Liver (tissue), 3 donors: ENCODE measurements around the gene RAB35.

Experiments
- EGR1 ChIP-seq, 2 donors: IDR thresholded peaks; 2 replicates each; pipeline ENCODE4 v1.6.1; 2016 to 2018; ENCODE audit warnings: antibody characterized with exemption in 2 of 2, low read depth in 2 of 2
- GABPA ChIP-seq, 2 donors: IDR thresholded peaks in 1 of 2; conservative IDR thresholded peaks in 1 of 2; 2 replicates each; pipeline ENCODE4 v1.6.1; 2016; ENCODE audit warnings: antibody characterized with exemption in 2 of 2, mild to moderate bottlenecking in 1 of 2, moderate library complexity in 1 of 2
- SP1 ChIP-seq: IDR thresholded peaks from 2 replicates; pipeline ENCODE4 v1.6.1; 2018; ENCODE audit warnings: antibody characterized with exemption, mild to moderate bottlenecking
- TAF1 ChIP-seq: conservative IDR thresholded peaks from 2 replicates; pipeline ENCODE4 v1.6.1; 2016; ENCODE audit warnings: antibody characterized with exemption, mild to moderate bottlenecking
- YY1 ChIP-seq: IDR thresholded peaks from 2 replicates; pipeline ENCODE4 v1.6.1; 2016; ENCODE audit warnings: antibody characterized with exemption, mild to moderate bottlenecking
- TF ChIP-seq, protein P1 (sequence below): IDR thresholded peaks from 2 replicates; pipeline ENCODE4 v1.6.1; 2016; ENCODE audit warnings: antibody characterized with exemption, mild to moderate bottlenecking
- TF ChIP-seq, protein P2 (sequence below): fragments of 150-350 bp; IDR thresholded peaks from 2 replicates; pipeline ENCODE4 v1.5.1; 2017; ENCODE audit warnings: improper control_type of control experiment, low read depth, low read length; ENCODE audit not compliant: missing input control
- donor health status: healthy.
- donor health status: healthy.

DNA sequence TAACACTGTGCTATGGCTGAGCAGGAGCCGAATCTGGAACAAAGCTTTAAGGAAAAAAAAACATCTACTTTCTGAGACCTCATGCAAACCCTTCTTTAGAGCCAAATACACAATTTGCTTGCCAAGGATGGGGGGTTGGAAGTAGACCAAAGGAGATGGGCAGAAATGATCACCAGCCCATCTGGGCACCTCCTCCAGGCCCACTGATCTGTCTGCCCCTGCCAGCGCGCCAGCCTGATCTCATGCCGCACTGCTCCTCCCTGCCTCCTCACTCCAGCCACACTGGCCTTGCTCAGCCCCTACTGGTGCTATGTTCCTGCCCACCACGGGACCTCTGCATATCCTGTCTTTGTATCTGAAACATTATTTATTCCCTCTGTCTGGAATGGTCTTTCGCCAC, 24.8 kb upstream of the RAB35 start:
- TF ChIP-seq, protein P1, sequence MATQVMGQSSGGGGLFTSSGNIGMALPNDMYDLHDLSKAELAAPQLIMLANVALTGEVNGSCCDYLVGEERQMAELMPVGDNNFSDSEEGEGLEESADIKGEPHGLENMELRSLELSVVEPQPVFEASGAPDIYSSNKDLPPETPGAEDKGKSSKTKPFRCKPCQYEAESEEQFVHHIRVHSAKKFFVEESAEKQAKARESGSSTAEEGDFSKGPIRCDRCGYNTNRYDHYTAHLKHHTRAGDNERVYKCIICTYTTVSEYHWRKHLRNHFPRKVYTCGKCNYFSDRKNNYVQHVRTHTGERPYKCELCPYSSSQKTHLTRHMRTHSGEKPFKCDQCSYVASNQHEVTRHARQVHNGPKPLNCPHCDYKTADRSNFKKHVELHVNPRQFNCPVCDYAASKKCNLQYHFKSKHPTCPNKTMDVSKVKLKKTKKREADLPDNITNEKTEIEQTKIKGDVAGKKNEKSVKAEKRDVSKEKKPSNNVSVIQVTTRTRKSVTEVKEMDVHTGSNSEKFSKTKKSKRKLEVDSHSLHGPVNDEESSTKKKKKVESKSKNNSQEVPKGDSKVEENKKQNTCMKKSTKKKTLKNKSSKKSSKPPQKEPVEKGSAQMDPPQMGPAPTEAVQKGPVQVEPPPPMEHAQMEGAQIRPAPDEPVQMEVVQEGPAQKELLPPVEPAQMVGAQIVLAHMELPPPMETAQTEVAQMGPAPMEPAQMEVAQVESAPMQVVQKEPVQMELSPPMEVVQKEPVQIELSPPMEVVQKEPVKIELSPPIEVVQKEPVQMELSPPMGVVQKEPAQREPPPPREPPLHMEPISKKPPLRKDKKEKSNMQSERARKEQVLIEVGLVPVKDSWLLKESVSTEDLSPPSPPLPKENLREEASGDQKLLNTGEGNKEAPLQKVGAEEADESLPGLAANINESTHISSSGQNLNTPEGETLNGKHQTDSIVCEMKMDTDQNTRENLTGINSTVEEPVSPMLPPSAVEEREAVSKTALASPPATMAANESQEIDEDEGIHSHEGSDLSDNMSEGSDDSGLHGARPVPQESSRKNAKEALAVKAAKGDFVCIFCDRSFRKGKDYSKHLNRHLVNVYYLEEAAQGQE: no peak
- TF ChIP-seq, protein P2, sequence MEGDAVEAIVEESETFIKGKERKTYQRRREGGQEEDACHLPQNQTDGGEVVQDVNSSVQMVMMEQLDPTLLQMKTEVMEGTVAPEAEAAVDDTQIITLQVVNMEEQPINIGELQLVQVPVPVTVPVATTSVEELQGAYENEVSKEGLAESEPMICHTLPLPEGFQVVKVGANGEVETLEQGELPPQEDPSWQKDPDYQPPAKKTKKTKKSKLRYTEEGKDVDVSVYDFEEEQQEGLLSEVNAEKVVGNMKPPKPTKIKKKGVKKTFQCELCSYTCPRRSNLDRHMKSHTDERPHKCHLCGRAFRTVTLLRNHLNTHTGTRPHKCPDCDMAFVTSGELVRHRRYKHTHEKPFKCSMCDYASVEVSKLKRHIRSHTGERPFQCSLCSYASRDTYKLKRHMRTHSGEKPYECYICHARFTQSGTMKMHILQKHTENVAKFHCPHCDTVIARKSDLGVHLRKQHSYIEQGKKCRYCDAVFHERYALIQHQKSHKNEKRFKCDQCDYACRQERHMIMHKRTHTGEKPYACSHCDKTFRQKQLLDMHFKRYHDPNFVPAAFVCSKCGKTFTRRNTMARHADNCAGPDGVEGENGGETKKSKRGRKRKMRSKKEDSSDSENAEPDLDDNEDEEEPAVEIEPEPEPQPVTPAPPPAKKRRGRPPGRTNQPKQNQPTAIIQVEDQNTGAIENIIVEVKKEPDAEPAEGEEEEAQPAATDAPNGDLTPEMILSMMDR: no peak
- TF ChIP-seq GABPA (IDR thresholded peaks at IDR 0.05 in 1 of 2, conservative IDR thresholded peaks at IDR 0.05 in 1 of 2): no peak
- no peak for TF ChIP-seq SP1
- no peak for TF ChIP-seq YY1
- no peak for TF ChIP-seq EGR1 (IDR thresholded peaks at IDR 0.05; ENCODE audit: low read depth in 2 of 2)
- TF ChIP-seq TAF1: no peak
